Measurements from ENCODE around the gene PLA2G4B.

- TF ChIP-seq CTCF (IDR thresholded peaks at IDR 0.05) (no peak), EP300 (IDR thresholded peaks at IDR 0.05) (no peak), POLR2A (IDR thresholded peaks at IDR 0.05) (no peak)
Measured at GRCh38 chr15:41809121-41809520, 29.5 kb upstream of the PLA2G4B start.

All from tibial nerve (tissue), 4 donors.